PFSK-1 (cell line): Measurements from ENCODE around the gene SLC6A11.

Experiments used
- FOXP2 ChIP-seq: optimal IDR thresholded peaks from 2 replicates; pipeline ENCODE3; 2011; ENCODE audit warnings: borderline replicate concordance, control low read depth, inconsistent platforms; ENCODE audit not compliant: insufficient read depth; ENCODE audit errors: extremely low read length, extremely low read depth
- POLR2AphosphoS5 ChIP-seq: IDR thresholded peaks from 2 replicates; pipeline ENCODE4 v1.6.1; 2012; ENCODE audit warnings: low read depth, mild to moderate bottlenecking, control low read depth, low read length, moderate library complexity
- REST ChIP-seq, 2 experiments: IDR thresholded peaks; 2 replicates each; pipeline versions ENCODE4 v1.6.1 to v1.8.0; 2011 to 2012; ENCODE audit warnings: low read depth in 2 of 2, low read length in 2 of 2, control low read depth in 1 of 2, inconsistent platforms in 1 of 2, mild to moderate bottlenecking in 1 of 2, moderate library complexity in 1 of 2; ENCODE audit not compliant: insufficient read depth in 1 of 2
- SIN3A ChIP-seq: IDR thresholded peaks from 2 replicates; pipeline ENCODE4 v1.6.1; 2012; ENCODE audit warnings: mild to moderate bottlenecking, low read length, moderate library complexity, borderline replicate concordance; ENCODE audit not compliant: insufficient read depth
- TAF1 ChIP-seq: IDR thresholded peaks from 2 replicates; pipeline ENCODE4 v1.6.1; 2012; ENCODE audit warnings: low read length, control low read depth, borderline replicate concordance; ENCODE audit not compliant: insufficient read depth

The SLC6A11 gene

GRCh38 chr3:10937141-10937825, 121.3 kb downstream of the SLC6A11 start:
- no peak for TF ChIP-seq TAF1
- no peak for TF ChIP-seq POLR2AphosphoS5
- TF ChIP-seq SIN3A: no peak
- TF ChIP-seq FOXP2: no peak
- TF ChIP-seq REST (IDR thresholded peaks at IDR 0.05; ENCODE audit: insufficient read depth in 1 of 2, low read depth in 2 of 2, low read length in 2 of 2): no peak

- no peak for TF ChIP-seq TAF1
- no peak for TF ChIP-seq FOXP2
- no peak for TF ChIP-seq SIN3A
- TF ChIP-seq POLR2AphosphoS5: no peak
- no peak for TF ChIP-seq REST (IDR thresholded peaks at IDR 0.05; ENCODE audit: insufficient read depth in 1 of 2, low read depth in 2 of 2, low read length in 2 of 2)
Observed at GRCh38 chr3:10939556-10939955, 123.5 kb downstream of the SLC6A11 start.

GRCh38 chr3:10940106-10940505, 124.1 kb downstream of the SLC6A11 start:
- TF ChIP-seq SIN3A (no peak), TAF1 (no peak), REST (IDR thresholded peaks at IDR 0.05; ENCODE audit: insufficient read depth in 1 of 2, low read depth in 2 of 2, low read length in 2 of 2) (no peak), POLR2AphosphoS5 (no peak), FOXP2 (no peak)

GRCh38 chr3:10941972-10942371, 125.9 kb downstream of the SLC6A11 start:
- TF ChIP-seq REST (IDR thresholded peaks at IDR 0.05; ENCODE audit: insufficient read depth in 1 of 2, low read depth in 2 of 2, low read length in 2 of 2) (no peak), TAF1 (no peak), SIN3A (no peak), POLR2AphosphoS5 (no peak)
